NCI-H526 treated with DMSO at 0.1 percent for 48 hours (cell line): Measurements from ENCODE around the gene CDH9.
A peak's percentile ranks its signal among the peaks of the same experiment; 100 is the strongest.

ENCODE experiments used
- DNase-seq: peaks from one replicate; lab custom pipeline; 2025; lab: John Stamatoyannopoulos, UW

The CDH9 gene

GRCh38 chr5:27038476-27038875 is at the start of gene CDH9:
Gene CDH9, minus strand, starts transcription at chr5:27038586. Its CDS starts 50,253 bp downstream, at chr5:26988333.
- DNase-seq: no peak

- no peak for DNase-seq
Observed at GRCh38 chr5:27087747-27088146, 49.4 kb upstream of the CDH9 start.

GRCh38 chr5:27083449-27084415 is 45.3 kb upstream of the CDH9 start:
- DNase-seq: no peak

GRCh38 chr5:27080147-27080546 is 41.8 kb upstream of the CDH9 start:
- no peak for DNase-seq

GRCh38 chr5:27062451-27062850 is 24.1 kb upstream of the CDH9 start:
- no peak for DNase-seq

GRCh38 chr5:27048510-27048909 is 10.1 kb upstream of the CDH9 start:
- no peak for DNase-seq

- no peak for DNase-seq
Observed at GRCh38 chr5:27041372-27041771, 3.0 kb upstream of the CDH9 start.

GRCh38 chr5:27034565-27034964 is 3.8 kb downstream of the CDH9 start:
- no peak for DNase-seq

GRCh38 chr5:27026801-27027200 is 11.6 kb downstream of the CDH9 start:
- no peak for DNase-seq

GRCh38 chr5:27026063-27026462 is 12.3 kb downstream of the CDH9 start:
- DNase-seq: no peak

GRCh38 chr5:27021471-27021870 is 16.9 kb downstream of the CDH9 start:
- DNase-seq: no peak

GRCh38 chr5:27020973-27021372 is 17.4 kb downstream of the CDH9 start:
- DNase-seq: peak; percentile 12

- no peak for DNase-seq
Observed at GRCh38 chr5:27015758-27016157, 22.6 kb downstream of the CDH9 start.

GRCh38 chr5:27011274-27011673 is 27.1 kb downstream of the CDH9 start:
- no peak for DNase-seq

- DNase-seq: no peak
Observed at GRCh38 chr5:27010646-27011045, 27.7 kb downstream of the CDH9 start.

GRCh38 chr5:27009540-27009915 is 28.9 kb downstream of the CDH9 start:
- DNase-seq: no peak

GRCh38 chr5:27008604-27009539 is 29.5 kb downstream of the CDH9 start:
- no peak for DNase-seq

- no peak for DNase-seq
Observed at GRCh38 chr5:27007121-27007520, 31.3 kb downstream of the CDH9 start.

- DNase-seq: no peak
Observed at GRCh38 chr5:26986985-26987384, 51.4 kb downstream of the CDH9 start.

GRCh38 chr5:26981750-26982149 is 56.6 kb downstream of the CDH9 start:
- no peak for DNase-seq

- no peak for DNase-seq
Observed at GRCh38 chr5:26959290-26959689, 79.1 kb downstream of the CDH9 start.

- DNase-seq: no peak
Observed at GRCh38 chr5:26955161-26955560, 83.2 kb downstream of the CDH9 start.

- DNase-seq: no peak
Observed at GRCh38 chr5:26948921-26949320, 89.5 kb downstream of the CDH9 start.
